ENCODE measurements around the gene CLCN6.

Gene CLCN6

DNA sequence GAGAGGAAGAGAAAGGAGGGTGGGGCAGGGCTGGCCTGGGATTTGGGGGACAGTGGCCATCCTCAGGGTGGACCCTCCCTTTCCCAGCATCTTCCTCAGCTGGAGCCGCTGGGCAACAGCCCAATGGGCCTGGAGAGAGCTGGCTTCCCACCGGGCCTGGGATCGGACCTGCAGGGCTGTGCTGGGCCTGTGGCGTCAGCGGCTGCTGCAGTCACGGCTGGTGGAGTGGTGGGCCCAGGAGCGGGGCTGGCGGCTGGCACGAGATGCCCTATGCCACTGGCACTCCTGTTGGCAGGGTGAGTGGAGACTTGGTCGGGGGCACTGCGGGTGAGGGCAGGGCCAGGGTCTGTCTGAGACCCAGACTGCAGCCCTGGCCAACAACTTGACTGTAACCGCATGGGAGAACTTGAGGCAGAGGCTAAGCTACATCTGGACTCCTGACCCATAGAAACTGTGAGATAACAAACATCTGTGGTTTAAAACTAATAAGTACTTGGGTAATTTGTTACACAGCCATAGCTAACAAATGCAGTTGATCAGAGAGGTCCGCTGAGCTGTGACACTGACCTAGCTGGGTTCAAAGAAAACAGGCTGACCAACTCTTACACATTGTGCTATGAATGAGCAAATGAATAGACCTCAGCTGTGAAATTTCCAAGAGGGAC, 26.1 kb upstream of the CLCN6 start:
- DNase-seq: no peak

DNA sequence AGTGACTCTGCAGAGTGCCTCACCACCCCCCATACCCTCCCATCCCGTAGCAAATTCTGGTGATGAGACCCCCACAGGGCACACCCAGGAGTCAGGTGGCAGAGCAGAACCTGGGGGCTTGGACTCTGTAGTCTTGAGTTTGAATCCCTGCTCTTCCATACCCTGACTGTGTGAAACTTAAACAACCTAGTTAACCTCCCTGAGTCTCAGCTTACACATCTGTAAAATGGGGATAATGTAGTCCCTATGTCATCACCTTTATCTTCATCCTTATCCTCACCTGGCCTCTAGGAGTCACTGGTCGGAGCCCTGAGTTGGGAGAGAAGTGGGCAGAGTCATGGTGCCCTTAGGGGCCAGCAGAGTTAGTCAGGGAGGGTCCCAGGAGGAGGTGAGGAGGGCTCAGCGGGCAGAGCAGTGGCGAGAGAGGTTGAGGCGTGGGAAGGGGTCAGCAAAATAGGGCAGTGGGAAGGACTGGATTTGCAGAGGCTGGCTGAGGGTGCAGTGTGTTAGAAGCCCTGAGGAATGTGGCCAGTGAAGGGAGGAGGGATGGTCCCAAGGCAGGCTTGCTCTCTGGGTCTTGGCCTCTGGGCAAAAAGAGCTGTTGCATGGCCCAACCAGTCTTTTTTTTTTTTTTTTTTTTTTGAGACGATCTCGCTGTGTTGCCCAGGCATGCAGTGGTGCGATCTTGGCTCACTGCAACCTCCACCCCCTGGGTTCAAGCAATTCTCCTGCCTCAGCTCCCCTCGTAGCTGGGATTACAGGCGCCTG, 25.4 kb upstream of the CLCN6 start:
- no peak for DNase-seq

- DNase-seq: no peak
These were observed 24.7 kb upstream of the CLCN6 start for GRCh38 chr1:11781297-11781696.

DNA sequence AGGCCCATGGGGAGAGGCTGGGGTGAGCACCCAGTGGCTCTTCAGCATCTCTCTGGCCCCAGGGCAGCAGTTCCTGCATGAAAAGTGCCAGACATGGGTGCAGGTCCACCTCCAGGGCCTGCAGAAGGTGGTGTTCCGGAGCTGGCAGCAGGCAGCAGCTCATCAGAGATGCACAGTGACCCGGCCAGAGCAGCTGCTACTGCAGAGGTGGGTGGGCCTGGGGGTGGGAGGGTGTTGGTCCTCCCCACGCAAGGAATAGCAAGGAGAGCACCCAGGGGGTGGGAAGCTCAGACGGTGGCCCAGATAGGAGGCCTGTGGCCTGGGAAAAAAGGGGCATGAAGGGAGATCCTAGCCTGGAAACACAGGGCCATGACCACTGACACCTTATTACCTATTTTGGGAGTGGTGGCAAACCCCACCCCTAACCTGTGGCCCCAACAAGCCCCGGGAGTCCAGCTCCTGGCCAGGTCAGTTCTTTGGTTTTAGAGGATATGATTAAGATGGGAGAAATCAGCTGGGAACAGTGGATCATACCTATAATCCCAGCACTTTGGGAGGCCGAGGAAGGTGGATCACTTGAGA, 23.8 kb upstream of the CLCN6 start:
- DNase-seq: no peak

GRCh38 chr1:11783556-11783955, 22.4 kb upstream of the CLCN6 start:
- DNase-seq: no peak

- DNase-seq: no peak
These were observed 21.6 kb upstream of the CLCN6 start for GRCh38 chr1:11784256-11784992.

- peak in 35 of 51 donors; percentile 11 to 69 (median 43) for DNase-seq
These were observed 20.8 kb upstream of the CLCN6 start for GRCh38 chr1:11784993-11785769.

- no peak for DNase-seq
These were observed 19.8 kb upstream of the CLCN6 start for GRCh38 chr1:11786168-11786567.

DNA sequence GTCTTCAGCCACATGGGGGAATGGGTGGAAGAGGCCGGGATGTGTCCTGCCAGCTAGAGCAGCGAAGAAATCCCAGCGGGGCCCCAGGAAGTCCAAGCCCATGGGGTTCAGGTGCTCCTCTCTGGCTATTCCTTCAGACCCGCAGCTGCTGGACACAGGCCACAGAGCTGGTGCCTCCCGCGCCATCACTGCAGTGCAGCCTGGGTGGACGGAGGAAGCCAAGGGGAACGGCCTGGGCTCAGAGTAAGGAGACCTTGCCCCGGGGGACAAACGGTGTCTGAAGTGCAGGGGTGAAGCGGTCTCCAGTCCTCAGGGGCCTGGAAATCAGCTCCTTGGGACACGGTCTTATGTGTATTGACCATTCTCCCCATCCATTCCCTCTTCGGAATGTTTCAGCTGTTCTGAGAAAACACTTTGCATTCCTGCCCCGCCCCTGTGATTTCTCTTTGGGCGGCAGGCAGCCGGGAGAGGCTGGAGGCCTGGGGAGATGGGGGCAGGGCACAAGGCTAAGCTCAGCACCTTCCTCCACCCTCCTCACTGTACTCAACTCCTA, 18.7 kb upstream of the CLCN6 start:
- DNase-seq: peak in 1 of 51 donors; percentile 12

DNA sequence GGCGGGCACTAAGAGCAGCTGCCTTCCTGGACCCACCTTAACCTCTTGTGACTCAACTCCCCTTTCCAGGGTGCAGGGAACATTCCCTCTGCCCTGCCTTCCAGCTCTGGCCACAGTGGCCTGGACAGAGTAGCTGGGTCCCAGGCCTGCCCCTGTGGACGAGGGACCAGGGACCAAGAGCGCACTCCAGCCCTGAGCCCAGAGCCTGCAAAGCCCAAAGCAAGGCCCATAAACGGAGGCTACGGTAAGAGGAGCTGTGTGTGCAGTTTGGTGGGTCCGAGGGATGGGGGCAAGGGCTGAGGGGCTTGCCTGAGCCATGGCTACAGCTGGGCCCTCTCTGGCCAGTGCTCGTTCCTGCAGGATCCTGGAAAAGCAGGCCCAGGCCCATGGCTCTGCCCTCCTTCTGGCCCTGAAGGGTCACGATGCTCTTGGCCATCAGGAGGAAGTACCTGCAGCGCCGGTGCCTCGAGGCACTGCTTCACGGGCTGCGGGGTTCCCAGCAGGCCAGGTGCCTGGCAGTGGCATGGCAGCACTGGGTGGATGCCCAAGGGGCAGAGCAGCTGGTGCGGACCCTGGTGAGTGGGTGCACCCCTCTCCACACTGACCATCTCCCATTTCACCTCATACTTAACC, 18.1 kb upstream of the CLCN6 start:
- no peak for DNase-seq

GRCh38 chr1:11788549-11789053, 17.4 kb upstream of the CLCN6 start:
- no peak for DNase-seq

GRCh38 chr1:11789126-11790067, 16.6 kb upstream of the CLCN6 start:
- DNase-seq: no peak

DNA sequence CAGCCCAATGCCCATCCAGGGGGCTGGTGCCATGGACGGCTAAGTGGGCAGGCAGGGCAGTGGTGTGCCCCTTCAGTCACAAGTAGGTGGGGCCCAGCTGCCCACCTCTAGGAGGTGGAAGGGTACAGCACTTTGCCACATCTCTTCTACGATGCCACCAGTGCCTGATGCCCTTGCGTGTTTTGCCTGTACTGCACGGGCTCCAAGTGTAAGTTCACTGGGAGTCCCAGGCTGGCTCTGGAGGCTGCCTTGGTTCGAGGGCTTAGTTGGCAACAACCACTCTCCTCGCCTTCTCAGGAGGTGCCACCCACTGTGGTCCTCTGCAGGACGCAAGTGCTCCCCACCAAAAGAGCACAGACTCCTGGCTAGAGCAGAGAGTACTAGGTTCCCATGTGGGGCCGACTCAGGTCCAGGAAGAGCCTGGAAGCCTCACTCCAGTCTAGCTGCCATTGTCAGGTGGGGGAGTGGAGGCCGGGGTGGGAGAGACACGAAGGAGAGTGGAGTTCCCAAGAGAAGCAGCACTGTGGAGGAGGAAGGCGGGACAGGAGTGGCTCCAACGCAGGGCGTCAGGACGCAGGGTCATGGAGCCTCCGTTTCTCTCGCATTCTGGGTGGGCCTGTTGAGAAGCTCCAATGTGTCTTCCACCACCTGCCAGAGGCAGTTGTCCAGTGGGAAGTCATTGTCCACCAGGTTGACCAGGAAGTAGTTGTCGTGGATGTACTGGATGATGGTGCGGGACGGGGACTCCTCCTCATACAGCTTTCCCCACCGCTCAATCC, 15.7 kb upstream of the CLCN6 start:
- DNase-seq: no peak

- peak in 33 of 51 donors; percentile 19 to 79 (median 42) for DNase-seq
These were observed 14.9 kb upstream of the CLCN6 start for GRCh38 chr1:11790880-11791715.

- no peak for DNase-seq
These were observed 13.9 kb upstream of the CLCN6 start for GRCh38 chr1:11792106-11792505.

DNA sequence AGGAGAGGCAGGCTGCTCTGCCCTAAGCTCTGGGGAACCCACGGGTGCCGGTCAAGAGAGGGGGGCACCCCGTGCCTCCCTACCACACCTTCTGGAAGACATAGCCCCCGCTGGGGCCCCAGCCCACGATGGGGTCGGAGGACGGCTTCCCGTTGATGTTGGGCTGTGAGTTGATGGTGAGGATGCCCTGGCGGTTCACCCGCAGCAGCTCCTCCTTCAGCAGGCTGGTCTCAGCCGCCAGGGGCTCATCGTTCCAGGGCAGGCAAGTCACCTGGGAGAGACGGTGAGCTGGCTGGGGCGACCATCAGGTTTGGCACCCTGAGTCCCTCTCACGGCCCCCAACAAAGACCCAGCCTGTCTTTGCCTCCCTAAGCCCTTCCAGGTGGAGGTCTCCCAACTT, 12.2 kb upstream of the CLCN6 start:
- no peak for DNase-seq
